T-helper 9 cell (primary cell): ENCODE data around the gene SULT2B1.
A peak's percentile ranks its signal among the peaks of the same experiment; 100 is the strongest.

Experiments used
- DNase-seq: peaks from one replicate; pipeline ENCODE4 v3.0.0-alpha.2; 2020

Gene SULT2B1

DNA sequence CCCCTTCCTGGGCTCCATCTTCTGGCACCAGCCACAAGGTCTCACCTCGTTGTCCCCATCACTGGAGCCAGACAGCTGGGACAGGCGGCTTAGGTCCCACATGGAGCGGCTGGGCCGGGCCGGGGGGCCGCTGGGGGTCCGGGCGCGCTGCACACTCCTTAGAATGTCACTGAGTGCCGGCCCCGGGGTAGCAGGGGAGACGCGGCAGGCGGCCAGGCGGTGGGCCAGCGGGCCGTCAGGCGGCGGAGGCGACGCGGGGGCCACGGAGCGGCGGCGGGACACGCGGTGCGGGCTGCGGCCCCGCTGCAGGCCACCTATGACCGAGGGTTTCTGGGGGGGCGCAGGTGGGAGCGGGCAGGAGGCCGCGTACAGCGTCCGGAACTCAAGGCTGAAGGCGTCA lies 51.5 kb downstream of the SULT2B1 start:
- DNase-seq = no peak

DNA sequence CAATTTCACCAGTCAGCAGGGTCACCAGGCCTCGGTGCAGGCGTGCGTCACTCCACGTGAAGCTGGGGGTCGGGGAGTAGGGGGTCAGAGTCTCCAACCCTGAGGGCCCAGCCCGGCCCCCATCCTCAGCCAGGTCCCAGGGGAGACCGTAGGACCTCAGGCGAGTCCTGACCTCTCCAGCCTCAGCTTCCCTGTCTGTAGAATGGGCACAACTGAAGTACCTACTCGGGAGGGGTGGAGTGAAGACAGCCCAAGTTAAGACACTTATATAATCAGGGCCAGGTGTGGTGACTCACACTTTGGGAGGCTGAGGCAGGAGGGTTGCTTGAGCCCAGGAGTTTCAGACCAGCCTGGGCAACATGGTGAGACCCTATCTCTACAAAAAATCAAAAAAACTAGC lies 51.9 kb downstream of the SULT2B1 start:
- DNase-seq = no peak

DNA sequence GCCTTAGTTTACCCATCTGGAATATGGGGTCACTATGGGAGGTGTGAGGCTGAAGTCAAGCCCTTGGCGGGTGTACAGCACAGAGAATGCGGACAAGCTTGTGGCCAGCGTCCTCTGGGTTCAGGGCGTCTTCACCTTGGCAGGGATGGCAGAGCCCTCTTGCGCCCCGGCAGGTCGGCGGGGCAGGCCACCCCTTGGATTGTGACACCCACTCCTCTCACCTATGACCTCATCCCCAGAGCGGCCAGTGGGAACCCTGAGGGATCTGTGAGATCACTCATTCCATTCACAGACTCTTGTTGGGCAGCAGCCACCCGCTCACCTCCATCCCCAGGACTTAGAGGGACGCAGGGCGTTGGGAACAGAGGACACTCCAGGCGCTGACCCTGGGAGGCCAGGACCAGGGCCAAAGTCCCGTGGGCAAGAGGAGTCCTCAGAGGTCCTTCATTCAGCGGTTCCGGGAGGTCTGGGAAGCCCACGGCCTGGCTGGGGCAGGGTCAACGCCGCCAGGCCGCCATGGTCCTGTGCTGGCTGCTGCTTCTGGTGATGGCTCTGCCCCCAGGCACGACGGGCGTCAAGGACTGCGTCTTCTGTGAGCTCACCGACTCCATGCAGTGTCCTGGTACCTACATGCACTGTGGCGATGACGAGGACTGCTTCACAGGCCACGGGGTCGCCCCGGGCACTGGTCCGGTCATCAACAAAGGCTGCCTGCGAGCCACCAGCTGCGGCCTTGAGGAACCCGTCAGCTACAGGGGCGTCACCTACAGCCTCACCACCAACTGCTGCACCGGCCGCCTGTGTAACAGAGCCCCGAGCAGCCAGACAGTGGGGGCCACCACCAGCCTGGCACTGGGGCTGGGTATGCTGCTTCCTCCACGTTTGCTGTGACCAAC lies 54.7 kb downstream of the SULT2B1 start, which contains the start of gene SPACA4:
Gene SPACA4, plus strand, starts transcription at position 280 of the 896 bp plus-strand sequence. Its CDS starts 237 bp downstream, at position 517.
- no peak for DNase-seq

DNA sequence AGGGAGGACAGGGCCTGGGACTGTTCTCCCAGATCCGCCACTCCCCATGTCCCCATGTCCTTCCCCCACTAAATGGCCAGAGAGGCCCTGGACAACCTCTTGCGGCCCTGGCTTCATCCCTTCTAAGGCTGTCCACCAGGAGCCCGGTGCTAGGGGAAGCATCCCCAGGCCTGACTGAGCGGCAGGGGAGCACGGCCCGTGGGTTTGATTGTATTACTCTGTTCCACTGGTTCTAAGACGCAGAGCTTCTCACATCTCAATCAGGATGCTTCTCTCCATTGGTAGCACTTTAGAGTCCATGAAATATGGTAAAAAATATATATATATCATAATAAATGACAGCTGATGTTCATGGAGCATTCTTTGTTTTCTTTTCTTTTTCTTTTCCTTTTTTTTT lies 55.4 kb downstream of the SULT2B1 start:
- DNase-seq = no peak

DNA sequence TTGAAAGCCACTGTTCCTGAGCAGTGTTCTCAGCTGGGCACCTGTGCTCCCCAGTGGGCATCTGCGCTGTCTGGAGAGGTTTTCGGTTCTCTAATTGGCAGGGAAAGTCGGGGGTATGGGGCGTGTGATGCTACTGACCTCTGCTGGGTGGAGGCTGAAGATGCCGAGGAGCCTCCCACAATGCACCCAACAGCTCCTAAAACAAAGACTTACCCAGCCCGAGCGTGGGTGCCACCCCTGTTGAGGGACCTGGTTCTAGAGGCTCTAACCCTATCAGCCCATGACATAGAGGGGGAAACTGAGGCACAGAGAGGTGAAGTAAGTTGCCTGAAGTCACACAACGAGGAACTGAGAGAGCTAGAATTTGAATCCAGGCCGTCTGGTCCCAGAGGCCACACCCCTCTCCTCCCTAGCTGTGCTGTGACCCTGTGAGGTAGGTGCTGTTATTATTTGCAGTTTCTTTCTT lies 56.9 kb downstream of the SULT2B1 start:
- peak; percentile 31 for DNase-seq

DNA sequence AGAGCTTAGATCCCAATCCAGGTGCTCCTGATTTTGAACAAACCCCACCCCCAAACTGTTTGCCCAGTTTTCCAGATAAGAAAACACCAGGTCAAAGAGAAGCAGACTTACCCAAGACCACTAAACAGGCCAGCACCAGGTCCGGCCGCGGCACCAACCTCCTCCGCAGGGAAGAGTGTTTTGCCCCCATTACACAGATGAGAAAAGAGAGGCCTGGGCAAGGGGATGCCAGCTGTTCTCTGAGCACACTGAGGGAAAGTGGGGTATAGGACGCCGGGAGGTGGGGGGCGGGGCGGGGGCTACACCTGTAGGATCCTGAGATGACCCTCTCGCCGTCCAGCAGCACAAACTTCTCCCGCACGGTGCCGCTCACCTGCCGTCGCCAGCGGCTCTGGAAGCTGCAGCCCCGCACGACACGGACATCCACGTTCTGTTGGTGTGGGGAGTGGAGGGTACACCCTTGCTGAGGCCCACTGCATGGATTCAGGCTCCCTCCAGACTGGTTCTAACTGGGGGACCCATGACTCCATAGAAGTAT lies 57.7 kb downstream of the SULT2B1 start:
- DNase-seq = no peak

DNA sequence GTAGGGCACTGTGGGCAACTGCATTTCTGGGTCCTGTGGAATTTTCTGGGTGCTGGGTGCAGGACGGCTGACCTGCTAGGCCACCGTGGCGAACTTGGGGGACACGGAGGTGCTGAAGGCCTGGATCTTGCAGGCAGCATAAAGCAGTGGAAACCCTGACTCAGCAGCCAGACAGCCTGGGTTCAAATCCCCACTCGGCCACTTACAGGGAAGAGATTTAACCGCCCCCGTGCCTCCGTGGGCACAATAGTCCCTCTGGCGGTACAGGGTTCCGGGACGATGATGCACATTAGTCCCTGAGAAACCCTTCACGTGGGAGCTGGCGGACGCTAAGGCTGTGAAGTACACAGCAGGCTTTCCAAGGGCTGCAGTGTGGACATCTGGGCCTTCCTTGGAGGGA lies 59.9 kb downstream of the SULT2B1 start:
- DNase-seq = no peak

DNA sequence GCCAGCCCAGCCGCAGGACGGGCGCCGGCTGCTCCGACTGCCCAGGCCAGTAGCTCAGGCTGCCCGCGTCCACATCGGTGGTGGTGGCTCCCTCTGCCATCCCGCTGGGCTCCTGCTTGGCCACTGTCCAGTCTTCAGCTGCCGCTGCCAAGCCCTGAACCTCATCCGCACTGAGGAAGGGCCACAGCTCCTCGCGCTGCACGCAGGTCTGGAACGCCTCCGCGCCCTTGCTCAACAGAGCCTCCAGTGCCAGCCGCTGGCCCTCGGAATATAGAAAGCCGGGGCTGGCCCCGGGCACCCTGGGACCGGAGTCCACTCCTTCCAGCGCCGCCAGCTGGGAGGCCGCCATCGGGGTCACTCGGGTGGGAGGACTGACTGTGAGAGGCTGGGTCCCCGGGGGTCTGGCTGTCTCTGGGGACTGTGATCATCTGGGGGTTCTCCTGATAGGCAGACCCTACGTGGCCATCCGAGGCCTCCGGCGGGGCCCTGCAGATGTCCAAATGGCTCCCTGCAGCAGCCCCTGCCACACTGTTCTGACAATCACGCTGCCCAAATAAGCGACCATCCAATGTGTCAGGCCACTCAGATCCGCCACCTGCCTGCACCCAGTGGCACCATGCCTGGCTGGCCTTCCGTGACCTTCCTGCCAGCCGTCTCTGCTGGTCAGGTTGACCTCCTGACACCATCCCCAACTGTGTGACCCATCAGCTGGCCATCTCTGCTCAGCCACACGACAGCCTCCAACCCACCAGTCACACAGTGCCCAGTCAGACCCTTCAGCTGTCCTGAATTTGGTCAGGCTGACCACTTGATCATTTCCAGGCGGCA lies 61.3 kb downstream of the SULT2B1 start:
- DNase-seq = no peak

DNA sequence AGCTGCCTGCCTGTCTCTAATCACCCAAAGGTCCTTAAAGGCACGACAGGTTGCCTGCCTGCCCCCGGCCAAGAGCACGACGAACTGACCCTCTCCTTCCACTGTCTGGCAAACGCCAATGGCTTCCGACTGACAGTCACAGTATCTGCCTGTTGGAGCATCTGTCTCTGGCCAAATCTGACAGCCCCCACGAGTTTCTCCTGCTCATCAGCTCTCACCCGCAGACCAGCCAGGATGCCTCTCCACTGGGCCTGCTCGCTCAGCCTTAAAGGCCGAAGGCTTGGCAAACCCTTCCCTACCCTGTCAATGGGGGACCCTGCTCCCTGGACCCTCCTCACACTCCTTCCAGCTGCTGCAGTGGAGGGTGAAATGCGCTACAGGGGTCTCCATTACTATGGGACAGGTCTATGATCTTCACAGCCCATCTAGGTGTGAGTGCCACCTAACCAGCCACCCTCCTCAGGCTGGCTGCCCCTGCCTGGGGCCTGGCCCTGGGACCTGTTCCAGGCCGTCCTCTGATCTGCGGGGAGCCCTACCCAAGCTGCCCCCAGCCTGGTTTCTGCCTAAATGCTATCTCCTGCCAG lies 62.0 kb downstream of the SULT2B1 start:
- DNase-seq = no peak

DNA sequence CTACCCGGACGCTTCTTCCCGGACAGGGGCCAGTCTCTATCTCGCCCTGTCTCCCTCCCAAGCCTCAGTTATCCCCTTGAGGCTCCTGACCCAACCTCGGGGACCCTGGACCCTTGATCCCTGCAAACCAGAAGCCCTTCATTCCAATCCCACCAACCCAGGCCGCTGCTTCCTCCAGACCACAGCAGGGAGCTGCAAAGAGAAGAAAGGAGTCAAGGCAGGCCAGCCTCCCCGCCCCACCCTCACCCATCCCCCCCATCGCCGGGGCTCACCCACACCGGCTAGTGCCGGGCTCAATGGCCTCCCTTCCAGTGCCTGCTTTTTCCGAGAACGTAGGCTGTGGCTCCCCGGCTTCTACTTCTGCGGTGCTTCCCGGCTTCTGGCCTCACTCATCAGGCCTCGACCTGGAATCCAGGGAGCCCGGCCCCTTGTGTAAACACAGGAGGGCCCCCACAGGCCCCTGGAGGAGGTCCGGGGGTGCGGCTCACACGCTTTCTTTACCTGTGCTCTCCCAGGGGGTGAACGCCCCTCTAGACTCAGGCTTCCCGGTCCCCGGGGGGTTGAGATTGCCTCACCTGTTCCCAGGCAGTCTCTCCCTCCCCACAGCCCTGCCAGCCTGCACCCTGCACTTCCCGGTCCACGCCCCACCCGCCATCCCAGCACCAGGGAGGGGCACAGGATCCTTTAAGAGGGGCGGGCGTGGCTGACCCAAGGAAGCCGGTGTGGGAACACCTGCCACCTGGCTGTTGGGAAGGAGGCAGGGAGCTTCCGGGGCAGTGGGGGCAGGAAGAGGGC lies 62.7 kb downstream of the SULT2B1 start, which contains the start of gene FAM83E:
Gene FAM83E, minus strand, starts transcription at position 641 of the 795 bp plus-strand sequence. CDS start 1,704 bp downstream, outside the sequence.
- DNase-seq = no peak

DNA sequence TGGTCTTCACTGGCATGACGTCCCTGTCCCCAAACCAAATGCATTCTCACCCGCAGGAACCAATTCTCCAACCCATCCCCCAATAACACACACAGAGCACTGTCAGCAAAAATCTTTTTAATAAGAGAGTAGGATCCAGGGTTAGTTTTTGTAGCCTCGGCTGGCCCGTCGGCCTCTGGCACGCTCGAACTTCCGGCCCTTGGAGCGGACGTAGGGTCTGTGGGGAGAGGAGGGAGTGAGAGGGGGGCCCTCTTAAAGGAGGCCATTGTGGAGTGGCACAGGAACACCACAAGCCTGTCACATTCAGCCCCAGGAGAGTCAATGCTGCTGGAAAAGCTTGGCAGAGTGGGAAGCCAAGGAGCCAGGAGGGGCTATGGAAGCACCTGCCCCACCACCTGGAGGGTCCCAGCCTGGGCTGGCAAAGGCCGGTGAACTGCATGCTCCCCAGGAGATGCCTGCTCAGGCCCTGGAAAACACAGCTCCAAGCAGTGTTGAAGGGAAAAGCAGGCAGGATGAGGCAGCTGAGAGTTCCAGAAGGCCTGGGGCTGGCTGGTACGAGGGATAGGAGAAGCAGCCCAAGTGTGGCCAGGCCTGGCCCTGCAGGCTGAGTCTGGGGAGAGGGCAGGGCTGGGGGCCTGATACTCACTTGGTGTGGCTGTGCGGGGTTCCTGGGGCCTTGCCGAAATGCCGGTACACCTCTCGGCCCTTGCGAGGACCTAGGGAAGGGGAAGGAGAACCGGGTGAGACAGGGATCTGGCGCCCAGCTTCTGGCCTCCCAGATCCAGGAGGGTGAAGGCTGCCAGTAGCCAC lies 63.5 kb downstream of the SULT2B1 start:
- DNase-seq = no peak

DNA sequence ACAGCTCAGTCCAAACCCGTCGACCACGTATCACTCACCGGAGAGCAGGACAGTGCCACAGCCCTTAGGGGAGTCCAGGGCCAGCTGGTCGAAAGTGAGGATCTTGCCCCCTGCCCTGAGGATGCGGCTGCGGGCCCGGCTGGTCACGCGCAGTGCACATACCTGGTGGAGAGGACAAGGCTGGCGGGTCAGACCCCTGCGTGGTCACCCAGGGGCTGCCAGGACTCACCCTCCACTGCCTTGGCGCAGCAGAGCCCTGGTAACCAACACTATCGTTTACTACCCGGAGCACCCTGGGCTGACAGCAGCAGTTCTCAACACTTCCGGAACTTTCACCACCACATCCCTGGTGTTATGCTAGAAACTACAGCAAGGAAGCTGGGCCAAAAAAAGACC lies 64.1 kb downstream of the SULT2B1 start:
- no peak for DNase-seq

DNA sequence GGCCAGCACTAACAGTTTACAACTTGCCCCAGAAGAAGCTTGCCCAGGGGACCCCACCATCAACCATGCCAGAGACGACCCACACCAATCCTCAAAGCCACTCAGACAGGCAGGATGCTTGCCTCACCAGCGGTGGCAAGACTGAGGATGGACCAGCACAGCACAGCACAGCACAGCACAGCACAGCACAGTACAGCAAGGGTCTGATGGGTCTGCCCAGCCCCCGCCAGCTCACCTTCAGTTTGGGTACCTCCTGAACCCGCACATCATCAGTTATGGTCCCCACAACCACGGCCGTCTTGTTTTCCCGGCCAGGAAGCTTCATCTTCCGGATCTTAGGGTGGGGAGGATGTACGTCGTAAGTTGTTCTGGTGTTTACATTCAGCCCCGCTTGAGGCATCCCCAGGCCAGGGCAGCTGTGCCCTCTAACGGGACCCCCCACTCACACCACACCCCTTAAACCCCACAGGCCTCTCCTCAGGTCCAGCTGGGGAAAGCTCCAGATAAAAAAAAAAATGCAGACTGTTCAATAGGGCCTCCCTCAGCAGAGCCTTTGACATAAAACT lies 64.6 kb downstream of the SULT2B1 start:
- no peak for DNase-seq

DNA sequence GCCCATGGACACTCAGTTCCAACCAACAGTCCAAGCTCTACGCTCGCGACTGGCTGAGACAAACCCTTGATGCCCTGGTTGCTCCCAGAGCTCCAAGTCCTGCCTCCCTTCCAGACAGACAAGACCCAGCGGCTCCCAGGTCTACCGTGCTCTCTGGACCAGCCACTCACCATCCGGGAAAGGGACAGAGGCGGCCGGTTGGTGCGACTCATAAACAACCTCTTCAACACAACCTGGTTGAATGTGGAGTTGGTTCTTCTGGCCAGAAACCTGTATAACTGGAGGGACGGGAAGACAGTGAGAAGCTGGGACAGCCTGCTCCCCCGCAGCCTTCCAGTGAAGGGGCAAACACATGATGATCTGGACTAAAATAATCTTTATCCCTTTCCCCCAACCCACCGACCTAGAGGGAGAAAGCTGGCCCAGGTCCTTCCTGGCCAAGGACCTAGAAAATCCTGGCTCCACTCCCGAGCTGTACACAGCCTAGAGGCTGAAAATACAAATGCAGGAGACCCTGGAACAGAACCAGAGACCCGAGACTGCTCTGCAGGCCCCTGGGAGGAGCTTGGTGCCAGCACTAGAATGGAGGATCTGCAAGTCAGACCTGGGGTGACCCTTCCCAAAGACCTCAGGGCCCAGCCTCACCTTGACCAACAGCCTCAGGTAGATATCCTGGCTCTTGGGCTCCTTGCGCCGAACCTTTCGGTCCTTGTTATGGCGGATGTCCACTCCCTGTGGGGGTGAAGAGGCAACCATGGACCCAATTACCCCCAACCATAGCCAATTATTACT lies 65.4 kb downstream of the SULT2B1 start:
- no peak for DNase-seq

DNA sequence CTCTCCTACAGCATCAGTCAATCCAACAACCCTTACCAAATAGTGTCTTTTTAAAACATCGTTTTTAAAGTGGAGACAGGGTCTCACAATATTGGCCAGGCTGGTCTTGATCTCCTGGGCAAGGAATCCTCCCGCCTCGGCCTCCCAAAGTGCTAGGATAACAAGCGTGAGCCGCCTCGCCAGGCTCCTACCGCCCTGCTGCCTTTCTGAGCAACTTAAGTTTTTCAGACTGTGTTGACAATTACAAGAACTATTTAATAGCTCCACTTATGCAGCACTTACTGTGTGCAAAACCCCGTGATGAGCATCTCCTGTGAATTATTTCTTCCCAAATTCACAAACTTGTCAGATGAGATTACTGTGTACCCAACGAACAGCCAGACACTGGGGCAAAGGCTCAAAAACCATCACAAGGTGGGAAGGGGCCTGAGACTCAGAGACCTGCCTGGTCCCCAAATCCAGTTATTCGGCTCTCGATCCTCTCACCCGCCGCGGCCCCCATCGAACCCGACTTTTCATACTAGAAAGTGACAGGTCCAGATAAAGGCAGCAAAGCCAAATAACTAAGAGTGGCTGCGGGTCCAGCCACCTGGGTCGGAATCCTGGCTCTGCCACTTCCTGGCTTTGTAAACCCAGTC lies 66.4 kb downstream of the SULT2B1 start:
- DNase-seq = no peak

DNA sequence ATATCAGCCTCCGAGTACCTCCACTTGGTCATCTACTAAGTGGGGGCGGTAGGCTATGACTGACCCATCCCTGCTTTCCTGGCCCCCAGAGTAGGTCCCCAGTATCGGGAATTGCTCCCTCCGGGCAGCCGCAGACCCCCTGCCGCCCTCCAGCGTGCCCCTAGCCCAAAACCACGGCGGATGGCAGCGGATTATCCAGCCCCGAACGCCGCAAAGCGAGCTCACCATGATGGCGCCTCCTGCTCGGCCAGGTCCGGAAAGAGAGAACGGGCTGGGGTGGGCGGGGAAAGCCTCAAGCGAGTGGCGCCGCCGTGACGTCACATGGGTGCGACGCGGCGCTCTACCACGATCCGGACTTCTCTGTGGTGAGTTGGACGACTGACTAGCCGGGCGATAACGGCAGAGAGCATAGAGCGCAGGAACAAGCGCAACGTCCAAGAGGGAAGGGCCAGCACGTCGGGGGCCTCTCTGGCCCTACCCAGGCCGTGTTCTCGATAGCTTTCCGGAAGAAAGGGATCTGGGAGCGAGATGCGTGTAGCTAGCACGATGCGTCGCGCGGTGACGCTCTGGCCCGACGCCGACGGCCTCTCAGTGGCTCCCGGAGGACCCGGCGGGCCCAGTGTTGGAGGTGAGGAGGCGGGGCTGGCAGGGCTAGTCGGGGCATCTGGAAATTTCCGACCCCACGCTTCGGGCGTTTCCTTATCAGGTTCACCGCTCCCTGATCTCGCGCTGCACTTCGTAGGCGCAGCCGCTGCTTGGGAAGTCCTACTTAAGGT lies 67.1 kb downstream of the SULT2B1 start, which contains the start of the genes RPL18 and SPHK2:
Gene RPL18, minus strand, starts transcription at position 263 of the 776 bp plus-strand sequence. Its CDS starts 35 bp downstream, at position 228.
Gene SPHK2, plus strand, starts transcription at position 591 of the 776 bp plus-strand sequence. CDS start 1,009 bp downstream, outside the sequence.
- peak; percentile 90 for DNase-seq

DNA sequence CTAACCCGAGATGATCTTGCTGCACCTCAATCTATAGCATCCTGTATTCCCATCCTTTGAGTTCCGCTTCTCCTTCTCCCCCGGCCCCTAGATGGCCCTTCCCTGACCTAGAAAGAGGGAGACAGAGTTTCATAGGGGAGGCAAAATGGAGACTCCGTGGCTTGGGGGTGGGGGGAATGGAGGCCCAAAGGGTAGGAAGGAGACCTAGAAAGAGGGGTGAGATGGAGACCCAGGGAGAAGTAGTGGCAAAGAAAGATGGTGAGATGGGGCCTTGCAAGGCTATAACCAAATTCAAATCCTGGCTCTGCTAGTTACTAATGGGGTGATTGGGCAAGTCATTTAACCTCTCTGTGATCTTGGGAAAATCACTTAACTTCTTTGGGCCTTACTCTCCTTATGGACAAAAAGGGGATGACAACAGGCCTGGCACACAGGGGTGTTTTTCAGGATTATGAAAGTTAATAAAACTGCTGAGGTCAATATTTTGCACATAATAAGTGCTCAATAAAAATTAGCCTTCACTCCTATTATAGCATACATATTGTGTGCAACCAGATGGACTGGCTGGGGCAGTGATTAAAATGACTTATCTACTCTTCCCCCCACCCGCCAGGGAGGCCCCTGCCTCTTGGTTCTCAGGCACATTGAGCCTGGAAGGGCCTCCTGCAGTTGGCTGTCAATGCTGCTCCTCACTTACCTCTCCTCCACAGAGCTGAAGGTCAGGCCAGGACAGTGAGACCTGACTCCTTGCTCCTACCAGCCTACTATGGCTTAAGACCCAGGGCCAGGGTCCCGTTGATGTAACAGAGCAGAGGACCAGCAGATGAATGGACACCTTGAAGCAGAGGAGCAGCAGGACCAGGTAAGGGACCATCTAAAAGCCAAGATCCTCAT lies 68.0 kb downstream of the SULT2B1 start:
- no peak for DNase-seq
